ENCODE data around the gene MOB2.

Gene MOB2

GRCh38 chr11:1502954-1503707, 16.6 kb upstream of the MOB2 start:
- DNase-seq = no peak

- no peak for DNase-seq
These were observed 15.8 kb upstream of the MOB2 start for GRCh38 chr11:1502168-1502953.

- DNase-seq = no peak
These were observed 15.0 kb upstream of the MOB2 start for GRCh38 chr11:1501421-1502167.

- DNase-seq = no peak
These were observed 14.2 kb upstream of the MOB2 start for GRCh38 chr11:1500466-1501420.

- no peak for DNase-seq
These were observed 13.3 kb upstream of the MOB2 start for GRCh38 chr11:1499899-1500298.

GRCh38 chr11:1499261-1499890, 12.8 kb upstream of the MOB2 start:
- no peak for DNase-seq

GRCh38 chr11:1498262-1498661, 11.7 kb upstream of the MOB2 start:
- DNase-seq = no peak

GRCh38 chr11:1497600-1497999, 11.0 kb upstream of the MOB2 start:
- no peak for DNase-seq

GRCh38 chr11:1496761-1497095, 10.1 kb upstream of the MOB2 start:
- no peak for DNase-seq

- DNase-seq = no peak
These were observed 9.6 kb upstream of the MOB2 start for GRCh38 chr11:1496091-1496760.

GRCh38 chr11:1494650-1495049, 8.1 kb upstream of the MOB2 start:
- no peak for DNase-seq

- DNase-seq = no peak
These were observed 7.2 kb upstream of the MOB2 start for GRCh38 chr11:1493650-1494244.

GRCh38 chr11:1491379-1491778, 4.8 kb upstream of the MOB2 start:
- no peak for DNase-seq

- DNase-seq = no peak
These were observed 4.1 kb upstream of the MOB2 start for GRCh38 chr11:1490651-1491050.

GRCh38 chr11:1488575-1489180, 2.1 kb upstream of the MOB2 start:
- DNase-seq = no peak

- no peak for DNase-seq
These were observed 1.4 kb upstream of the MOB2 start for GRCh38 chr11:1487851-1488574.

- DNase-seq = no peak
These were observed 692 bp upstream of the MOB2 start for GRCh38 chr11:1487091-1487850.

GRCh38 chr11:1485504-1485885, 1.1 kb downstream of the MOB2 start:
- DNase-seq = no peak

All from activated CD8-positive, alpha-beta memory T cell treated with anti-CD3 and anti-CD28 coated beads for 24 hours (primary cell).